Measurements from ENCODE around the gene ROR1. TPM values are rescaled to one million over a fixed set of nuclear protein-coding genes. Genes with fewer than 3 reads are reported as not detected.
A peak's percentile ranks its signal among the peaks of the same experiment; 100 is the strongest.

ROR1 gene
- total RNA-seq, 1 experiment from 2014 or later: 4.1 TPM

DNA sequence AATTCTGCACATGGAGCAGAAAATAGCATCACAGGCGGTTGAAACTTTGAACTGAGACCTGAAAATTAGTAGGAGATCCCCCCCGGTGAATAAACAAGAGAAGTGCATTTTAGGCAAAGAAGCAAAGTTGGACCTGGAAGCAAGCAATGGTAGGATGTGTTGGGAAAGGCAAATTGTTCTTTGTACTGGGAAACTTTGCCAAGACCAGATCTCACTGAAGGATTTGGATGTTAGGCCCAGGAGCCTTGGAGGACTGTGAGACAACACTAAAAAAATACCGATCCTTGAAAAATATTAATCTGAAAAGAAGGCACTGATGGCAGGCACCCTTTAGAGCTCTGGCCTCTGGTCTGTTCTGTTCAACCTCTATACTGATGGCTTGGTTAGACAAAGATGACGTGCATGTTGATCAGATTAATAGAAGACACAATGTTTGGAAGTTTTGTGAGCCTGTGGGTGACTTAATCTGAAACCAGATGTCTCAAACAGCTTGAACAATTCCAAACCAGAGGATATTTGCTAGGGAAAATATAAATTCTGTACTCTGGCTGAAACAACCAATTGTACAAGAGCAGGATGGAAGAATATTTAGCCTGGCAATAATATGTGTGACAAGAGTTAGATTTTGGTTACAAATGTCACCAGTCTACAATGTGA lies 108.4 kb downstream of the ROR1 start:
- no peak for DNase-seq (ENCODE audit: low spot score)

DNA sequence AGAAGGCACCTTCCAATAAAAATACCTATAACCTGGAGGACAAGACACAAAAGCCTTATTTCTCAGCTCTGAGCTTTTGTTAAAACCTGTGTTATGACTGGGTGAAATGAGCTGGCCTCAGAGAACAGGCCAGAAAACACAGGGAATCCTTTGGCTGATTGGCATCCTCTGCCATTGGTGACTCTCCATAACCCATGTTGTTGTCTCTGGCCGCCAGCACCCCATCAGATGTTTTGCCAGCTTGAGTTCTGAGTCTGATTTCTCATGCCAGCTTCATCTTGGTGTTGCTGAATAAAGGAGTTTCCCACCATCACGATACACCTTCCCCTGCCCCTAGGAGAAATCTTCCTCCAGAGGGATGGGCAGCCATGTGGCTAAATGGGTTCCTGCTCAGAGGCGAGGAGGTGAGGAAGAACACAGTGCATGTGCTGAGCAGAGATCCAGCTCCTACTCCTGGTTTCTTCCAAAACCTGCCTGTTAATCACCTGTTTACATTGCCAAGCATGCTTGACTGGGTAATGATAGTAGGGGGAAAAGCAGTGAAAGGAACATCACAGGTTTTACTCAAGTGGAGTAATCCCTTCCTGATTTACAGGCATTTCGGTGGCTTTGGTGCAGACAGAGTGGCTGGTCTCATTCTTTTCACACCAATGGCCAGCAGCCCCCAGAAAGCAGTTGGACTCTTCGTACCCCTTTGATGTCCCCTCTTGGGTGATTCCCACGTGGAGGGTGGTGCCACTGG lies 109.8 kb downstream of the ROR1 start:
- no peak for DNase-seq (ENCODE audit: low spot score)

DNA sequence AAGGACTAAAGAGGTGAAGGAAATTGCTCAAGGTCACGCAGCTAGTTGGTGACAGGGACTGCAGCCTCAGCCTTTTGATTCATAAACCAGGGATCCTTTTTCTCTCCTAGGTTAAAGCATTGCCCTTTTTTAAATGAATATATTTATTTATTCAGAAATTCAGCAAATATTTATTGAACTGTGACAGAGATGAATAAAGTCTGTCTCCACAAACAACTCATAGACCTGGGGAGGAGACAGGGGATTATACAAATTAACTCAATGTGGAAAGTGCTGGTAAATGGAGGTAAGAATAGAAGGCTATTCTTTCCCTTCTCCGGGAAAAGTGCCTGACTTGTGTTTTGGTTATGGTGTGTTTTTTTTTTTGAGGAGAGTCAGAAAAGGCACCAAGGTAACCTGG lies 110.7 kb downstream of the ROR1 start:
- DNase-seq (ENCODE audit: low spot score): no peak

DNA sequence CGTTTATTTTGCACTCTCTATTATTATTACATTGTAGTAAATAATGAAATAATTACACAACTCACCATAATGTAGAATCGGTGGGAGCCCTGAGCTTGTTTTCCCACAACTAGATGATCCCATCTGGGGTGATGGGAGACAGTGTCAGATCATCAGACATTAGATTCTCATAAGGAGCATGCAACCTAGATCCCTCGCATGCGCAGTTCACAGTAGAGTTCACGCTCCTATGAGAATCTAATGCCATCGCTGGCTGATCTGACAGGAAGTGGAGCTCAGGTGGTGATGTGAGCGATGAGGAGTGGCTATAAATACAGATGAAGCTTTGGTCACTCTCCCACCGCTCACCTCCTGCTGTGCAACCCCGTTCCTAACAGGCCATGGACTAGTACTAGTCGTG lies 112.1 kb downstream of the ROR1 start:
- DNase-seq (ENCODE audit: low spot score): no peak

DNA sequence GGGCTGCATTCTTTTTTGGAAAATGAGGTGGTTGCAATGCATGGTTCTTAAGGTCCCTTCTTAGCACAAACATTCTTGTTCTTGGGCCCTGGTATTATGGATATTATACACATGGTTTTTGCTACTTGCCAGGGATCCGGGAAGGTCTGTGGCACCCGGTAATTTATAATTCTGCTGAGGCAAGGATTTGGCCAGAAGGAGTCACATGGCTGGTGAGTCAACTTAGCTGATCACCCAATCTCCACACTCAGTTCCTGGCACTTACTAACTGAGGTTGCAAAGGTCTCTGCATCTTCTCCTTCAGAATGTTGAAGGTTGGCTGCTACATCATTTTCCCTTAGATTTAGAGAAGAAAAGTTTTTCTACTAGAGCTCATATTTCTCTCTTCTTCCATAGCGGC lies 112.5 kb downstream of the ROR1 start:
- no peak for DNase-seq (ENCODE audit: low spot score)

DNA sequence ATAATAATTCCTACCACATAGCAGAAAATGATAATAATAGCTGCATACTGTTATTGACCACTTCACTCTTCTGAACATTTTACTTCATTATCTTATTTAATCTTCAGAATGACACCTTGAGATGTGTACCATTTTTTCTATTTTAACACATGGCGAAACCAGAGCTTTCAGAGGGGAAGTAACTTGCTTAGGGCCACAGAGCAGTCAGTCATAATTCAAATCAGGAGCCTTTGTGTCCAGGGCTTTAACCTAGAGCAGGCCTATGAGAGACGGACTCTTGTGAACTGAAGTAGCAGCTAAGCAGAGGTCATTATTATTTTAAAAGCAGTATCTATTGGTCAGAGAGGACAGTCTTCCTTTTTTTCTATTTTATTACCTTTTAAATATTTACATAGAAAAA lies 114.0 kb downstream of the ROR1 start:
- no peak for DNase-seq (ENCODE audit: low spot score)

DNA sequence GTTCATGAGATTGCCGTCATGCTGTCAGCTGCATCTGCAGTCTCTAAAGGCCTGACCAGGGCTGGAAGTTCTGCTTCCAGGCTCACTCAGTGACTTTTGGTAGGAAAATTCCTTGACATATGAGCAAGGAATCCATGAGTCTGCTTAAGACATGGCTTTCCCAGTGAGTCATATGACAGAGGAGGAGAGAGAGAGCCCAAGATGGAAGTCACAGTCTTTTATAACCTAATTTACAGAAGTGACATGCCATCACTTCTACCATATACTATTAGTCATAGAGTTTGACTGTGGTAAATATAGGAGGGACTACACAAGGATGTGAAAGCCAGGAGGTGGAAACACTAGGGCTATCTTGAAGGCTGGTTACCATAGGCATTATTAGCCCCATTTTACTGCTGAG lies 115.2 kb downstream of the ROR1 start:
- no peak for DNase-seq (ENCODE audit: low spot score)

DNA sequence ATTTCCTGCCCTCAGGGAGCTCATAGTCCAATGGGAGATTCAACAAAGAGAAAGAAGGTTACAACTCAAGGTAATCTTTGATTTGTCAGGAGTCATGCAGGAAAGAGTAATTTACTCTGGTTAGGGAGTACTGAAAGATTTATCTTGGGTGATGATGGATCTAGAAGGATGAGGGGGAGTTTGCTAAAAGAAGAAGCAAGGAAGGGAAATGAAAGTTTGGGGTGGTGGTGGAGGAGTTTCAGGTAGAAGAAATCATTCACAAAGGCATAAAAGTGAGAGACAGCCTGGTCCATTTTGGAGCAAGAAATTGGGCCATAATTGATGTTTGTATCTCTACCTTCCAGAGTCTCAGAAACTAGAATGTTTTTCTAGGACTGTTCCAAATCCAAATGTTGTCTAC lies 116.7 kb downstream of the ROR1 start:
- DNase-seq (ENCODE audit: low spot score): no peak

DNA sequence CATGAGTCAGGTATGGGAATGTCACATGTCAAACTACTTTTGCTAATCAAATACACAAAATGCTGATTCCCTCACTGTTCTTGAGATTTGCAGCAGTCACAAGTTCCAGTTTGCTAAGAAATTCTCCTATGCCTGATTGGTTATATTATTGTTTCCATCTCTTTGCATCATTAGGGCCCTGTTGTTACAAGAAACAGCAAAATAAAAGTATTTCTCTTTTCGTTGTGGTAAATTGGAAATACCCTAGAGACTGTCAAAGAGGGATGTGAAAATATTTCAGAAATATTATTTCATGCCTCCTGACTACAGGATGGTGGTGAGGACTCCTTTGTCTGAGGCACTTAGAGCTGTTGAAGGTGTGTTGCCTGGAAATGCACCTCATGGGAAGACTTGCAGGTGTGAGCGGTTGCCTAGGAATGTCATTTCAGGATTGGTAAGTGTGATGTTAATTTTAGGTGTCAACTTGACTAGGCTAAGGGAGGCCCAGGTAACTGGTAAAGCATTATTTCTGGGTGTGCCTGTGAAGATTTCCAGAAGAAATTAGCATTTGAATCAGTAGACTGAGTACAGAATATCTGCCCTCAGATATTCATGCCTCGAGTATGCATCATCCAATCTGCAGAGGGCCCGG lies 117.4 kb downstream of the ROR1 start:
- no peak for DNase-seq (ENCODE audit: low spot score)

- peak; percentile 98 for DNase-seq (ENCODE audit: low spot score)
Measured at GRCh38 chr1:63892632-63893395, 119.0 kb downstream of the ROR1 start.

DNA sequence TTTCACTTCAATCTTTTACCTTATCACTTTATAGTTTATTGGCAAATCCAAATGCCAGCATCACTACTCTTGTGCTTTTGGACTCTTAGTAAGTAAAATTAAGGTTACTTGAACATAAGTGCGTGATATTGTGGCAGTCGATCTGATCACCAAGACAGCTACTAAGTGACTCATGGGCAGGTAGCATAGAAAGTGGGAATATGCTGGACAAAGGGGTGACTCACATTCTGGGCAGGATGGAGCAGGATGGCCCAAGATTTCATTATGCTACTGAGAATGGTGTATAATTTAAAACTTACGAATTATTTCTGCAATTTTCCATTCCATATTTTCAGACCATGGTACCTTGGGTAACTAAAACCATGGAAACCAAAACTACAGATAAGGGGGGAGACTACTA lies 120.2 kb downstream of the ROR1 start:
- DNase-seq (ENCODE audit: low spot score): no peak

DNA sequence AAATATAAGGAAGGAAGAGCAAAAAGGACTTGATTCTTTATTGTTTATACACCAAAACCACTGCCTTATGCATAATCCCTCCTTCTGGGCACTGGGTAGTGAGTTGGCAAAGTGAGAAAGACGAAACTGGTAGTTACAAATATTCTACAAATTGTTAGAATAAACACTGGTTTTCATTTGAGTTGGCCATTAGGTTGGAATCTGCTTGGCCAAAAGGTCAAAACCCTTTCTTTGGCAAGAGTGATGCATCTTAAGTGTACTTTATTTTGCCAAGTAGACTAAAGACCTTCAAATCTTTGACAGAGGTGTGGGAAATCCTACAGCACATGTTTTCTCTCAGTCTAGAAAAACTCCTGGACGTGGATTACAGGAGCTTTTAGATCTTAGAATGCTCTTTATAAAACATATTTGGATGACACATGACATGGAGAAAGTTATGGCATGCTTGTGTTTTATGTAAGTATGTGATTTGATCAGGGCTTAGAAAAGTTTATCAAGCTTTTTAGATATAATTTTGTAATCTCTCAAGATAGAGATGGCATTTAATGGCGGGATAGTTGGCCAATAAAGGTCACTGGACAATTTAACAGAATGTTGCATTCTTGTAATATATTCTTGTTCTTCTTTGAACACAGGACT lies 120.9 kb downstream of the ROR1 start:
- DNase-seq (ENCODE audit: low spot score): no peak

DNA sequence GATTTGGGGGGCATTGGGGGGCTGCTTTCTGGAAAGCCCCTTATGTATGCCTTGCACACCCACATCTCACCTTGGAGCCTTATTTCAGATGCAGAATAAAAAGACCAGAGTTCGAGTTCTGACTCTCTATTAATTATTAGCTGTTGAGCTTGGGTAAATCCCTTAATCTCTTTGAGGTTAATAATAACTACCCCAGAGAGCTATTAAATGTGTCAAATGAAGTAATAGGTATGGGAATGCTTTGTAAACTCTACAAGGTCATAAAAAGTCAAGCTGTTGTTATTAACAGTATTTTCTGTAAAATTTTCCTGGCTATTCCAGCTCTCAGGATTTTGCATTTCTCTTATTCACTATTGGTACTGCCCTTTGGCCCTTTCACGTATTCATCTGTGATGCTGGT lies 122.9 kb downstream of the ROR1 start:
- DNase-seq (ENCODE audit: low spot score): no peak

- no peak for DNase-seq (ENCODE audit: low spot score)
Measured at GRCh38 chr1:63898428-63899196, 124.8 kb downstream of the ROR1 start.

- no peak for DNase-seq (ENCODE audit: low spot score)
Measured at GRCh38 chr1:63901094-63901493, 127.3 kb downstream of the ROR1 start.

- DNase-seq (ENCODE audit: low spot score): peak; percentile 35
Measured at GRCh38 chr1:63902844-63903589, 129.2 kb downstream of the ROR1 start.

- no peak for DNase-seq (ENCODE audit: low spot score)
Measured at GRCh38 chr1:63903947-63904610, 130.3 kb downstream of the ROR1 start.

- no peak for DNase-seq (ENCODE audit: low spot score)
Measured at GRCh38 chr1:63904826-63905225, 131.0 kb downstream of the ROR1 start.

DNA sequence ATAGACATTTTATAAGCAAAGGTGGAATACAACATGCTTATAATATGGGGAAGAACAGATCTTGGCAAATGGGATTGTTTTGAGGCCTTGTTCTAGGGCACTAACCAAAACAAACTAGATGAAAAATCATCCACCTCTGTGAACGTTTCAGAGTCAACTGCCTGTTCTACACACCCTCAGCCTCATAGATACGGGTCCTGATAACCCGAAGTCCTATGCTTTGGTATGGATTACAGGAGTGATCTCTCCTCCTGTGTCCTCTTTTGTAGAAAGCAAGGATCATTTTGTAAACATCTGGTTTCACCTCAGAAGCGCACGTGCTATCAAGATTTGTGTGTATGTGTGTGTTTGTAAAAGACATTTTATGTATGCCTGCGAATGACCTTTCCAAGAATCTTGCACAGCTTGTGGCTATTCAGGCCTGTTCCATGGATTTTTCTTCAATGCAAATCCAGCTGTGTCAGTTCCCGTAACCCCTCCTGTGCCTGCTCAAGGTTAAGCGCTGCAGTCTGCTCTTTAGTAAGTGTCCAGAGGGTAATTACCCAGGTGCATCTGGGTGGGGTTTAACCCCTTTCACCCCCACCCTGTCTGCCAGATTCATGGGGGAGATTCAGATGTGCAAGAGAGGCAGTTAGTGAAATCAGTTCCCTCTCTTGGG lies 132.4 kb downstream of the ROR1 start:
- DNase-seq (ENCODE audit: low spot score): no peak

All from H4 (cell line).